Esophagus mucosa (tissue), 1 donor: ENCODE data around the gene RAPGEF2. TPM values are rescaled to one million over a fixed set of nuclear protein-coding genes. Genes with fewer than 3 reads are reported as not detected.
"Not testable (repeated sequence)": the region's sequence is repeated elsewhere in the genome, so short reads cannot be mapped to it uniquely, and the experiment has no call there.

Source experiments
- ATAC-seq: fragments of 200-7000 bp; cut with Tn5 transposase; one replicate; pipeline ENCODE4 v1.9.1; 2020
- total RNA-seq: library from RNA; stranded (reverse); gene quantifications from one replicate; pipeline ENCODE4 v1.2.4, GENCODE V29; 2023
- donor health status: DM: yes; HTN: yes; CAD: no.

The RAPGEF2 gene
- total RNA-seq, 1 donor from 2014 or later: 8.4 TPM

DNA sequence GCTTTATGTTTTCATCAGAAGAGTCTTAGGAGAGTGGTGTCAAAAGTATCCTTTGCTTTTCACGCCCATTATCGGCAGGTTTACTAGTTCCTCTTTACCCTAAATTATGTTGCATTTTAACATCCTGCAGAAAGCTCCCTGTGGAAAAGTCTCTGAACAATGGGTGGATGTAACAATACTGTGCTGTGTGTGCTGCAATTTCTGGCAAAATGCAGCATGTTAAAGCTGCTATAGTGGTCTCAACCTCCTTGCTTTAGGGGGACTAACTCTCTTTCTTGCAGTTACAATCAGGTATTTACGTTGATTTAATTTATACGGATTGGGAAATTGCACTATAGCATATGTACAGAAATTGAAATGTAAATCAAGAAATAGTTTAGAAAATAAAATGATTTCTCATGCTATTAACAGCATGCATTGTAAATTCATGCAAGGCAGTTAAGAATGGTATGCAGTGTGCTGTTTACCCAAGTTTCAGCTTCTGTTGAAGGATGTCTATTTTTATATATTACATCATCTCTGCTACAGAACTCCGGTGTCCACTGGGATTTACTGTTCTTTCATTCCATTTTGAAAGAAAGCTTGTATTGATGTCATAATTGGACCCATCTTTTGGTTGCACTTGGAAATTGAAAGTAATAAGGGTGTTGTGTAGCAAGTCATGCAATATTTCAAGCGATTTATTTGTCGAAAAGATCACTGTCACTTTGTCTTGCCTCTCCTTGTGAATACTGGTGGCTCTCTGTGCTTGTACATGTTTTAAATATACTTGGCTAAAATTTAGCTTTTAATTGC is 145.7 kb downstream of the RAPGEF2 start:
- no peak for ATAC-seq

DNA sequence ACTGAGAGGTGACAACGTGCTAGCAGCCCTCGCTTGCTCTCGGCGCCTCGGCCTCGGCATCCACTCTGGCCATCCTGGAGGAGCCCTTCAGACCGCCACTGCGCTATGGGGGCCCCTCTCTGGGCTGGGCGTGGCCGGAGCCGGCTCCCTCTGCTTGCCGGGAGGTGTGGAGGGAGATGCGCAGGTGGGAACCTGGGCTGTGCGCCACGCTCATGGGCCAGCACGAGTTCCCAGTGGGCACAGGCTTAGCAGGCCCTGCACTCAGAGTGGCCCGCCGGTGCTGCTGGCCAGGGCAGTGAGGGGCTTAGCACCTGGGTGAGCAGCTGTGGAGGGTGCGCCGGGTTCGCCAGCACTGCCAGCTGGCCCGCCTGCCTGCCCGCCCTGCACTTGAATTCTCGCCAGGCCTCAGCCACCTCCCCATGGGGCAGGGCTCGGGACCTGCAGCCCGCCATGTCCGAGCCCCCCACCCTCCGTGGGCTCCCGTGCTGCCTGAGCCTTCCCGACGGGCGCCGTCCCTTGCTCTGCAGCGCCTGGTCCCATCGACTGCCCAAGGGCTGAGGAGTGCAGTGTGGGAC is 148.0 kb downstream of the RAPGEF2 start:
- no peak for ATAC-seq

DNA sequence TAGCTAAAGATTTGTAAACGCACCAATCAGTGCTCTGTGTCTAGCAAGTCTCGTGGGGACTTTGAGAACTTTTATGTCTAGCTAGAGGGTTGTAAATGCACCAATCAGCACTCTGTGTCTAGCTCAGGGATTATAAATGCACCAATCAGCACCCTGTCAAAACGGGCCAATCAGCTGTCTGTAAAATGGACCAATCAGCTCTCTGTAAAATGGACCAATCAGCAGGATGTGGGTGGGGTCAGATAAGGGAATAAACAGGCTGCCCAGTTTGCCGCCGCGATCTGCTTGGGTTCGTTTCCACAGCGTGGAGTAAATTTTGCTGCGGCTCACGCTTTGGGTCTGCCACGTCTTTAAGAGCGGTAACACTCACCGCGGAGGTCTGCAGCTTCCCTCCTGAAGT is 148.7 kb downstream of the RAPGEF2 start:
- ATAC-seq: not testable (repeated sequence)

DNA sequence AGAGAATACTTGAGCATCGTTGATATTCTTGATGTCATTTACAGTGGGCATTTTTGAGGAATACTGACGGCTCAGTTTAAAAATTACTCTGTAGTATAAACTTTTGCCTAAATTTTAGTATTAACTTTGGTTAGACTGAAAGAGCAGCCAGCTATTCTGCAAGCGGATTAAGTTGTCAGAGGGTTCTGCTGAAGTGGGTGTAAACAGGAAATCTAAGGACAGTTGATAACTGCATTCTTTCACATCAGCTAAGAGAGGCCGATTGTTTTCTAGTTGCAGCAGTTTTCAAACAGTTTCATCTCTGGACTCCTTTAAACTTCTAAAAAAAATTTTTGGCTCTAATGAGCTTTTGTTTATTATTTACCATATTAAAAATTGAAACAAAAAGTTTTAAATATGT is 149.6 kb downstream of the RAPGEF2 start:
- no peak for ATAC-seq

DNA sequence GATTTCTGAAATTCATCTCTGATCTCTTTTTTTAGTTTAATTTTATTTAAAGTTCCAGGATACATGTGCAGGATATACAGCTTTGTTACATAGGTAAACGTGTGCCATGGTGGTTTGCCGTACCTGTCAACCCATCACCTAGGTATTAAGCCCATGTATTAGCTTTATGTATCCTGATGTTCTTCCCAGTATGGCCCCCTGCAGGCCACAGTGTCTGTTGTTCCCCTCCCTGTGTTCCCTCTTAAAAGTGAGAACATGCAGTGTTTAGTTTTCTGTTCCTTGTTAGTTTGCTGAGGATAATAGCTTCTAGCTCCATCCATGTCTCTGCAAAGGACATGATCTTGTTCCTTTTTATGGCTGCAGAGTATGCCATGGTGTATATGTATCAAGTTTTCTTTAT is 153.2 kb downstream of the RAPGEF2 start:
- no peak for ATAC-seq

DNA sequence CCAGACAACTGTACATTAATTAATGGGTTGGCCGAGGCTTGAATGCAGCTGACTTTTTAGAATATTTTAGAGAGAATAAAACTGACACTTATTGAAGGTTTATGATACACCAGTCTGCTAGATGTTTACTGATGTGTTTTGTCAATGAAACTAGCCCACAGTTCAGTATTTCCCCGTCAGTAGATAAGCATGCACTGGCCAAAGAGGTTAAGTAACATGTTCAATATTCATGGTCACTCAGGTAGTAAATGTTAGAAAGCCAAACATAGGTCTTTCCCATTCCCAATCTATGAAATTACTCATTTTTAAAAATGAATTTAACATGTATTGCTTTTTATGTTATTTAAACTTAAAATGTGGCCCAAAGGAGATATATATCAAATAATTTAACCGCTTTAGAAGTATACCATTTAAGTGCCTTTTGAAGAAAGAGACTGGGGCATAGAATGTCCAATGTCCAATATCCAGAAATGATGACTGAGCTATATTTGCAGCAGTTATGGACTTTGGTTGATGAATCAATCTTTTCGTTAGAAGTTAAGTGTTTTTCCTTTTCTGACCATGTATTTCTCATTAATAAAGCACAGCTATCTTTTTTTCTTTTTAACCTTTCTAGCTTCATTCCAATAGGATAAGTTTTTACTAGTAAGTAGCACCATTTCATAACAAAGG is 156.1 kb downstream of the RAPGEF2 start:
- ATAC-seq: no peak

DNA sequence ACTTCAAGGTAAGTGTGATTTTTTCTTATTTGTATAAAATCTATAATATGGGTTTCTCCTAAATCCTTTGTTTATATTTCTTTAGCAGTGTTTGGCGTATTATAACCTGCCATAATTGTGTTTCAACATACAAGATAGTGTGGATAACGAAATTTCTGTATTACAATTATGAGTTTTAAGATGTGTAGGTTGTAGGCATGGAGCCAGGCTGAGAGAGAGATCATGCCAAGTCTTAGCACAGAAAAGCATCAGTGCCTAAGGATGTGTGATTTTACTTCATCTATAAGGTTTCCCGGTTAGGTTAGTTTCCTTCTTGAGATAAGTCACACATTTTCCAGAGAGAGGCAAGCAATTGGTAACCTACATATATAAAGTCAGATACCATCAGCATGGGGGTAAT is 161.2 kb downstream of the RAPGEF2 start:
- ATAC-seq: no peak

DNA sequence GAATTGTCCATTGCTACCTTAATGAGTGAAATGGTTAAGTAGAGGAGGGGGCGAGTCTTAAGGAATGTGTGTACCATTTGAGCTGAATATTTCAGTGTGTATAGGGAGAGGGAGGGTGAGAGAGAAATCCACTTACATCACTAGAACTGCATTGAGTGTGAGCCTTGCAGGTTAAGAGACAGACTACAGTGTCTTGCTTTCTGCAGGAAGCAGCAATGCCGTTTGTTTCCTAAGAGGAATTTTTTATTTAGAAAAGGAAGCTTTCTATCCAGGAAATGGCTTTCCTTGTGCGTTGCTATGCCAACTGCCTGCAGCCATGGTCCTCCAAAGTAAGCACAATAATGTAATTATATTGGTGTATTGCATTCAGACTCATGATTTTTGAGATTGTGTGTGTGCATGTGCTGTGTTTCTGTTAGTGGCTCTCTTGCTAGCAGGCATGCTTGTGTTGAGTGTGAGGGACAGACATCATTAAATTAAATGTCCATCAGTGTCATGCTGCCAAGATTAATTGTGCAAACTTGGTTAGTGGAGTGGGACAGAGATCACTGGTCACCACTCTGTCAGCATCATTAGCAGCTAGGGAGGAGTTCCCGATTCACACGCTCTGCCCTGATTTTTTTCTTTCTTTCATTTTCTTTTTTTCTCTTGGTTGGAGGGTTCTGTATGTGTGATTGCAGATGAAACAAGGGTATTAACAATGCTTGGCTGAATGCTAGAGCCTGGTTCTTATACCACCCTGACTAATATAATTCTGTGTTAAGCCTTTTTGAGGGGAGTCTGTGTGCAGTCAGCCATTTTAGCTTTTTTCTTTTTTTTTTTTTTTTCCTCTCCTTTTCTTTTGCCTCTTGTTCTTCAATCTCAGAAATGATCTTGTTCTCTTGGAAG is 164.3 kb downstream of the RAPGEF2 start:
- ATAC-seq: no peak

DNA sequence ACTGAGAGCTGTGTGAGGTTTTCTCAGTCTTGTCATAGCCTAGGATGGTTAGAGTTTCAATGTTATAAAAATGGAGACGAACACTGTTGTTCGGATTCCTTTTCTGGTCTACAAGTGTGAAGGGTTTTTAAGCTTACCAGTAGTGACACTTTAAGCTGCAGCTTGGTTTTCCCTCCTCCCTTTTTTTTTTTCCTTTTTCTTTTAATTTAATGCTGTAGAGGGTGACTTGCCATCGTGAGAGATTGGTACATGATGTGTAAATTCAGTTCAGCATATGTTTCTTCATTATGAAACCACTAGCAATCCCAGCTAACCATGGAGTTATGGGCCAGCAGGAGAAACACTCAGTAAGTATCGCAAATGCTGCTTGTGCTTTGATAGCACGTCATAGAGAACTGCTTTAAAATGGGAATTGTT is 165.0 kb downstream of the RAPGEF2 start:
- no peak for ATAC-seq

DNA sequence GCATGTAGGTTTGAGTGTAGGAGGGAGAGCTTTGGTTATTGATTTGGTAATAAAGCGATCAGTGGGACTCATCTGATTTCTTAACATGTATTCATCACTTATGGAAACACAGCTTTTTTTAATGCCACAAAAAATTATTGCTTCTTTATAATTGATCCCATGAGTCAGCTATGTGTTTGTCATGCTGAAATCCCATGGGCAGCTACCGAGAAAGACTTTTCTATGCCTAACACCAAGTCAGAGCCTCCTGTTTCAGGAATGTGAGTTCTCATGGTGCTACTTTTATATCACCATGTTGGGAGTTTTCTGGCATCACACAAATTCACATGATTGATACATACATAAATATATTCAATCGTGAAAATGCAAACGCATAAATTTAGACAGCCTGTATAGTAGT is 165.7 kb downstream of the RAPGEF2 start:
- ATAC-seq: no peak

DNA sequence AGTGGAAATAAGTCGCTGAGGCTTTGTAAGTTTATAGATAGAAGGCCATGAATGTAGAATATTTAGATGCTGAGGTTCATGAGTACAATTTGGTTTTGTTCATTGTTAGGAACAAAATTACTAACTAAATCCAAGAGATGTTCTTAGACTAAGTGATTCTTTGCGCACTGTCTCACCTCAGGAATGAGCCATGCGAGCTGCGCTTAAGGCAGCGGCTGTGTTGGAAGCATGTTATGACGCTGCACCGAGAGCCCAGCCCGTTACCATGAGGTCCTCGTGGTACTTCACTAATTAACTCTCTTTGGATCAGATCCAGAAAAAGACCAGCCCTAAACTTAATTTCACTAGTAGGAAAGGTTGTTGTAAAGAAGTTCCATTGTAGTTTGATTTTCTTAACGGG is 166.2 kb downstream of the RAPGEF2 start:
- no peak for ATAC-seq

DNA sequence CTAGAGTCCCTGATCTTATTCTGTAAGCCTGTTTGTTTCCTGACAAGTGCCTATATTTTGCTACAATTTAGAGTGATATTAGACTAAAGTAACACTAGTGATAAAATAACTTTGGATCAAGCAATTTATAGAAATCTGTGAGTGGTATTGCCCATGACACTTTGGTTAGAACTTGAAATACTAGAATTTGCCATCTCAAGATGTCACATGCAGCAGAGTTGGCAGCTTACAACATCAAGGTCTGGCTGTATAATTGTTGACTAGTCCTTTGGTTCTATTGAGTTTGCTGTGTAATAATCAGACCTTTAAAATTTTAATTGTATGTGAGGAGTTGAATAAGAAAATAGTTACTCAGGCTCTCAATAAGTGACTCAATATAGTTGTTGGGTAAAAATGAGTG is 167.1 kb downstream of the RAPGEF2 start:
- ATAC-seq: no peak

DNA sequence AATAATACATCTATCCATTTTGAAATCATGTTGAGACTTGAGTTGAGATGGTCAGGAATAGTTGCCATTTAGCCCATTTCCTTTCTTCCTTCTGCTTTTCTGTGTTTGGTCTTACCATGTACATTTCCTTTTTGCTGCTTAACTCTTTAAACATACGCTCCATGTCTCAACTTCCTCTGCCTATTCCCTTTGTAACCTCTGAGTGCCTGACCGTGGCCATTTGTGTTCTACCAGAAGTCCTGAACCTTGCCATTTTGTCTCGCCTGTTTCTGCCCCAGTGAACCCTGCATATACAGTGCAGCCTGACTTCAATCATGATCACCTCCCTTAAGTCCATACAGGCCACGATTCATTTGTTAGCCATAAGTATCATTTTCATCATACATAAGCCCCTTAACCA is 169.0 kb downstream of the RAPGEF2 start:
- ATAC-seq: no peak

DNA sequence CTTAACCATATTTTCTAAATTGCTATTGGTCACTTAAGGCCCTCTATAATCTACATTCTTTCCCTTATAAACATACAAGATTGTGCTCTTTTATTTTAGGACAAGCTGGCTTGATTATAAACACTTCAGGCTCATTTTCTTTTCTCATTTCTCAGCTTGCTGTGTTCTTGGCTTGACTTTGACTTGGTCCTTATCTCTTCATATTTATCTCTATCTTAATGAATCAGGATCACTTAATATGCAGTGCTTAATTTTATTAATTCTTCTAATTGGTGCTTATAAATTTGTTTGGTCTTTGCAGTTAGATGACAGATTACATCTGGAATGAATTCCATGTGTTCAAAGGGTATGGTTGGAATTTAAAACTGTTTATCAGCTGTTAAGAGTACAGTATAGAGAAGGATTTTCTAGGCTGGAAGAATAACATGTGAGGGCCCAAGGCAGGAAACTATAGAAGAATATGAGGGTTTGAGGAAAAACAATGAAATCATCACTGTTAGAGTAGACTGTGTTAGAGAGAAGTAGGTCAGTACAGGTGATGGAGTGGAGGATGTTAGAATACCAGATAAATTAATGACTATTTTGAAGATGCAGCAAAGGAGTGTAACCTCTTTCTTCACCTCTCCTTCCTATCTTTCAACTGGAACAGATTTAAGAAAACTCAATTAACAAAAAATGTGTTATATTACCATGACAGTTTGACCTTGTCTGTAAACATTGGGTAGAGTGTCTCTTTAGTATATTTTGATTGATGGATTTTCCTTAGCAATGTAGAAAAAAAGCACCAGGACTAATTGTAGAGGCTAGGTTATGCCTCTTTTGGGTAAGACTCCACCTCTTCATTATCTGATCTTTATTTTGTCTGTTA is 169.6 kb downstream of the RAPGEF2 start:
- ATAC-seq: no peak

DNA sequence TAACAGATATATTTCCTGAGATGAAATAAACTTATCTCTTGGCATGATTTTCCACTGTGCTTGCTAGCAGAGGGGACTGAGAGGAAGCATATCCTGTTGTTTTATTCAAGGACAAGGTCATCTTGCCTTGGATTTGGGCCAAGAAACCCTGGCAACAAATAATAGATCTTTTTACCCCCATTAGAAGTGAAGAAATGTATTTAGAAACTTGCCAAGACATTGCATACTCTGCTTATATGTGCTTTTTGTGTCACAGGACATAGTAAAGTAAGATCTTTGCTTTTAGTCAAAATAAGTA is 170.2 kb downstream of the RAPGEF2 start:
- ATAC-seq: no peak

DNA sequence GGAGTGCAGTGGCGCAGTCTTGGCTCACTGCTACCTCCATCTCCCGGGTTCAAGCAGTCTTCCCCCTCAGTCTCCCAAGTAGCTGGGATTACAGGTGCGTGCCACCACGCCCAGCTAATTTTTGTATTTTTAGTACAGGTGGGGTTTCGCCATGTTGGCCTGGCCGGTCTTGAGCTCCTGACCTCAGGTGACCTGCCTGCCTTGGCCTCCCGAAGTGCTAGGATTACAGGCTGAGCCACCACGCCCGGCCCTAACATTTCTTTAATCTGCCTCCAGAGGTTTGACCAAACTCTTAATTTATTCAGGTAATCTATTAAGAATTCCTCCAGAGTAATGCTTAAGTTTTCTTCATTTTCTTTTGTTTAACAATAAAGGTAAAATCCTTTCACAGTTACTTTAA is 171.0 kb downstream of the RAPGEF2 start:
- no peak for ATAC-seq

DNA sequence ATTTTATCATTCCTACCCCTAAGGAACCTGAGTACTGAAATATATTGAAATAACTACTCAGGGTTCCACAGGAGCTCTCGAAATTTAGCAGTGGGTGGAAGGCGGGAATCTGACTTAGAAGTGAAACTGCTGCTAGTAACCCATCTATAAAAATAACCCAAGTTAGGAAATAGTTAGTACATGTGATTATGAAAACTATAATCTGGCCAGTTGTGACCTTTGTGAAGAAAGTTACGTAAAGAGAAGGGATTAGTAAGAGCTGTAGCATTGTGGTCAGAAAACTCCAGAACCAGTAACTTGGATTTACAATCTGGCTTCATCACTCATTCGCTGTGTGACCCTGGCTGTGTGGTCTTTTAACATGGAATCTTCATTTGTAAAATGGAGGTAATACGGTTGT is 175.5 kb downstream of the RAPGEF2 start:
- ATAC-seq: no peak

DNA sequence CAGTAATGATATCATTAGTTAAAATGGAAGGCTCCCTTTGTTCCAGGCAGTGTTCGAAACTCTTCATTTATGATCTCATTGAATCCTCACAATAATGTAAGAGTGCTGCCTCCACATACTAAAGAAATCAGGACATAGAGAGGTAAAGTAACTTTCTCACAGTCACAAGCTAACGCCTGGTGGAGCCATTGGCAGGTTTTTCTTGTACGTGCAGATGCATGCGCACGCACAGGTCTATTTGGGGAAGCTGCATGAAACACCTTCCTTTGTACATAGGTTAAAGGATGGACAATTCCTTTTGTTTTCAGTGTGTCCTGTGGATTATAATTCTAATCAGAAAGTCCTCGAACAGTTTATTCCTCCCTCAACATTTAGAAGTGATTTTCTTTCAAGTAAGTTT is 176.2 kb downstream of the RAPGEF2 start:
- peak; percentile 32 for ATAC-seq

DNA sequence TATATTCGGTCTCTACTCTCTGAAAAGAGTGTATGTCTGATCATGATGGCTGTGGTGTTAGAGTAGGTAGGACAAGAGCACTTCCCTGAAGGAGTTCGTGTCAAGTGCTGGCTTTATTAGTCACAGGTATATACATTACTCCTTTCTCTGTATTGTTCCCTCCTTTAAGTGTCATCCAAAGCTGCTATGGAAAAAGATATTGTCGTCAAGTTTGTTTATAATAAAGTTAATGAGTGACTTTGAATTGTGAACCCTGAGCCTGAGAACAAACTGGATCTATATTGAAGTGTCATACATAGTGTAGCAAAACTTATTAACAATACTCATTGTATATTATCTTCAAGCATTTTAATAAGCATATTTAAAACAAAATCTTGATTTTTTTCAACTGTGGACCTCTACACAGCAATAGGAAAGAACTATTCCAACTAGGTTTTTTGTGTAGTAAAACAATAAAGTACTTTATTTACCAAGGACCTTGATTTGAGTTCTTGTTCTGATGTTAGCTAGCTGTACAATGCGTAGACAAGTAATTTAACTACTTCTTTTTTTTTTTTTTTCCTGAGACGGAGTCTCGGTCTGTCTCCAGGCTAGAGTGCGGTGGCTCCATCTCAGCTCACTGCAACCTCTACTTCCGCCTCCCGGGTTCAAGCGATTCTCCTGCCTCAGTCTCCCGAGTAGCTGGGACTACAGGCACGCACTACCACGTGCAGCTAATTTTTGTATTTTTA is 177.7 kb downstream of the RAPGEF2 start:
- no peak for ATAC-seq

DNA sequence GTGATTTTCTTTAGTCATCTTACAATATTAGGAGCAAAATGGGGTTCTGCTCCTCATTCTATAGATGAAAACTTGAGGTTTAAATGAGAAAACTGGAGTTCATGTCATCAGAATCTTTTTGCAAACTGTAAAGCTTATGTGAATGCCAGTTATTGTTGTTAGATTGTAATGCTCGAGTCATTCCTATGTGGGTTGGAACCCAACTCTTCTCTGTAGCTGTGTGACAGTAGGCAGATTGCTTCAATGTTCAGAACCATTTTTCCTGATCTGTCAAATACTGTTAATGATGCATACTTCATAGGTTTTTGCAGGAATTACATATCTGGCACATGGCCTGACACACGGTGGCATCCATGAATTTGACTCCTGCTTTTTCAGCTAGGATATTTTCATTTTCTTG is 178.9 kb downstream of the RAPGEF2 start:
- no peak for ATAC-seq

DNA sequence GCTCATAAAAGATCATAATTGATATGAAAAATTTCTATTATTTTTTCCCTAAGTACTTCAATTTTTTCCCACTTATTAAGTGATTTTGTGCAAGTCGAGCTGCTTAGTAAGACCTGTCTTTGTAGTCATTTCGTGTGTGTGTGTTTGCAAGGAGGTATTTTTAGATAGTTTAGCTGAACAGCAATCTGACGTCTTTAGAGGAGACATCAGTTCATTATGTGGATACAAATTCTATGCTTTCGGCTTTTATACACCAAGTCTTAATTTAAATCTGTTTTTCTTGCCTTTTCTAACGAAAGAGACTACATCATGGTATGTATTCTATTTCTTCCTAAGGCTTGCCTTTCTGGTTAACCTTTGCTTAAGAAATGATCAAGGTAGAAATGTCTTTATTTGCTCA is 179.4 kb downstream of the RAPGEF2 start:
- no peak for ATAC-seq

DNA sequence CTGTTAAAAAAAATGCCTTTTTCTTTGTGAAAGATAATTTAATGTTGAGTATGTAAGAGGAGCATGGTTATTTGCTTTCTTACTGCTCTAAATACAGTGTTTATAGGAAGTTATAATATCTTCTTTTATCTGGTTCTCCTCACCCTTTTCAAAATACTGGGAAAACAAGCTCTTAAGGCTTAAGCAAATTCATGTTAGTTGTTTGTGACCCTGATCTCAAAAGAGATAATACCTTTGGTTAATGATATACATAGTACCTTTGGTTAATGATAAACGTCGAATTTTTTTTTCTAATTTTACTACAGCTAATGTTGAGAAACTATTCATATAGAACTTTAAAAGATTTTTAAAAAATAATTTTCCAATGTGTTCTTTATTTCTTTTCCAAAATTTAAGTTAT is 180.1 kb downstream of the RAPGEF2 start:
- no peak for ATAC-seq
